Mesendoderm (in vitro differentiated cells): ENCODE measurements around the gene PSMD2.
A peak's percentile ranks its signal among the peaks of the same experiment; 100 is the strongest.

ENCODE experiments used
- DNase-seq: peaks from one replicate; pipeline ENCODE4 v3.0.0; 2013
- H2AK5ac ChIP-seq: 2 replicates; pipeline ENCODE4 v1.6.1; 2013; ENCODE audit warnings: low read length, inconsistent platforms
- H2BK120ac ChIP-seq: 2 replicates; pipeline ENCODE4 v1.6.1; 2013; ENCODE audit warnings: low read depth, mild to moderate bottlenecking, low read length, moderate library complexity, mixed read lengths
- H2BK15ac ChIP-seq: replicated peaks from 2 replicates; pipeline ENCODE4 v1.6.1; 2013; ENCODE audit warnings: low read depth, mild to moderate bottlenecking, moderate library complexity
- H2BK5ac ChIP-seq: 2 replicates; pipeline ENCODE4 v1.6.1; 2013; ENCODE audit warnings: low read length, inconsistent platforms
- H3K18ac ChIP-seq: 2 replicates; pipeline ENCODE4 v1.6.1; 2013; ENCODE audit warnings: mild to moderate bottlenecking, low read length, mixed read lengths
- H3K23ac ChIP-seq: one replicate; pipeline ENCODE4 v1.6.1; 2013; ENCODE audit warnings: low read length
- H3K27ac ChIP-seq: 2 replicates; pipeline ENCODE4 v1.5.1; 2013; ENCODE audit warnings: low read depth, mild to moderate bottlenecking, inconsistent platforms, low read length, moderate library complexity
- H3K27me3 ChIP-seq: 2 replicates; pipeline ENCODE4 v1.6.1; 2013; ENCODE audit warnings: low read length, control low read depth, mild to moderate bottlenecking, inconsistent platforms; ENCODE audit not compliant: insufficient read depth, poor library complexity
- H3K36me3 ChIP-seq: 2 replicates; pipeline ENCODE4 v1.6.1; 2013; ENCODE audit warnings: low read length, inconsistent platforms; ENCODE audit not compliant: control insufficient read depth, insufficient read depth
- H3K4ac ChIP-seq: one replicate; pipeline ENCODE4 v1.6.1; 2013; ENCODE audit warnings: low read depth, mild to moderate bottlenecking, low read length, moderate library complexity
- H3K4me1 ChIP-seq: 2 replicates; pipeline ENCODE4 v1.6.1; 2013; ENCODE audit warnings: low read depth, low read length, inconsistent platforms; ENCODE audit not compliant: control insufficient read depth
- H3K4me2 ChIP-seq: 2 replicates; pipeline ENCODE4 v1.6.1; 2013; ENCODE audit warnings: low read length
- H3K4me3 ChIP-seq: 2 replicates; pipeline ENCODE4 v1.5.1; 2013; ENCODE audit warnings: mild to moderate bottlenecking, low read length
- H3K56ac ChIP-seq: one replicate; pipeline ENCODE4 v1.6.1; 2013; ENCODE audit warnings: low read length
- H3K79me1 ChIP-seq: 2 replicates; pipeline ENCODE4 v1.6.1; 2013; ENCODE audit warnings: low read length, inconsistent platforms
- H3K79me2 ChIP-seq: 2 replicates; pipeline ENCODE4 v1.6.1; 2013; ENCODE audit warnings: mild to moderate bottlenecking, low read length; ENCODE audit not compliant: control insufficient read depth, insufficient read depth
- H3K9ac ChIP-seq: 2 replicates; pipeline ENCODE4 v1.6.1; 2013; ENCODE audit warnings: low read length, inconsistent platforms
- H4K5ac ChIP-seq: one replicate; pipeline ENCODE4 v1.6.1; 2013; ENCODE audit warnings: low read length
- H4K8ac ChIP-seq: one replicate; pipeline ENCODE4 v1.6.1; 2013; ENCODE audit warnings: low read depth, mild to moderate bottlenecking, control low read depth, low read length, moderate library complexity
- WGBS: extraction: QIAGEN DNeasy Blood & Tissue Kit; methylation state at CpG from one replicate; pipeline ENCODE4 v1.1.7; 2013; ENCODE audit warnings: low lambda C conversion rate, missing lambda C conversion rate; ENCODE audit not compliant: insufficient coverage; ENCODE audit errors: extremely low coverage; 5-methylcytosine and 5-hydroxymethylcytosine counted together
- small RNA-seq: library from polyadenylated mRNA; stranded (forward); fragments of <200 nt; extraction: miRNeasy Mini kit (QIAGEN cat#:217004); gene quantifications from one replicate; pipeline ENCODE3, GENCODE V24; 2013; ENCODE audit not compliant: insufficient read depth

Gene PSMD2

GRCh38 chr3:184357248-184358123, 58.4 kb downstream of the PSMD2 start:
- Histone ChIP-seq H3K4ac (no peak overlapping the region), H3K36me3 (peaks cover 4% of the 10 kb centered on the region), H3K79me2 (no peaks in the 10 kb centered on the region), H3K18ac (no peak overlapping the region), H3K4me2 (no peak overlapping the region), H4K5ac (no peak overlapping the region), H3K4me1 (peaks cover 11% of the 10 kb centered on the region), H3K23ac (no peak overlapping the region), H3K56ac (no peak overlapping the region), H2BK15ac (no peak overlapping the region), H3K27me3 (no peaks in the 10 kb centered on the region), H3K9ac (no peak overlapping the region), H2BK5ac (no peak overlapping the region), H3K79me1 (peaks cover 3% of the 10 kb centered on the region), H2AK5ac (no peak overlapping the region), H3K27ac (no peak overlapping the region), H4K8ac (no peak overlapping the region), H2BK120ac (no peak overlapping the region), H3K4me3 (no peak overlapping the region)
- WGBS: no CpG with 5 or more reads among the region's 24 CpGs
- DNase-seq: no peak

- no peak overlapping the region for H2BK5ac ChIP-seq
- peaks cover 11% of the 10 kb centered on the region for H3K4me1 ChIP-seq
- no peak for DNase-seq
- H3K79me1 ChIP-seq: peaks cover 3% of the 10 kb centered on the region
- H2AK5ac ChIP-seq: no peak overlapping the region
- no peak overlapping the region for H3K23ac ChIP-seq
- no peak overlapping the region for H3K9ac ChIP-seq
- no peaks in the 10 kb centered on the region for H3K27me3 ChIP-seq
- no peak overlapping the region for H3K56ac ChIP-seq
- no peak overlapping the region for H3K4ac ChIP-seq
- H4K5ac ChIP-seq: no peak overlapping the region
- no peak overlapping the region for H2BK120ac ChIP-seq
- H3K27ac ChIP-seq: no peak overlapping the region
- H3K4me3 ChIP-seq: no peak overlapping the region
- no peaks in the 10 kb centered on the region for H3K79me2 ChIP-seq
- no peak overlapping the region for H3K18ac ChIP-seq
- H3K36me3 ChIP-seq: peaks cover 2% of the 10 kb centered on the region
- no peak overlapping the region for H3K4me2 ChIP-seq
- no CpG with 5 or more reads among the region's 12 CpGs for WGBS
- H2BK15ac ChIP-seq: no peak overlapping the region
- no peak overlapping the region for H4K8ac ChIP-seq
Measured at GRCh38 chr3:184358124-184358767, 59.2 kb downstream of the PSMD2 start.

Small RNAs within 50 kb of the gene (small RNA-seq; reads per million reads assigned to genes)
- gene SNORD66: 399 reads per million, percentile 98 among the genes with 10 or more reads in this experiment
